Ovary (tissue), 9 donors: ENCODE data around the gene MCM6. TPM values are rescaled to one million over a fixed set of nuclear protein-coding genes. Genes with fewer than 3 reads are reported as not detected.

ENCODE experiments used
- DNase-seq, 5 donors: peaks; one replicate each; pipeline ENCODE4 v3.0.0-alpha.2; 2019 to 2020
- H3K27ac ChIP-seq, 2 donors: fragments of 200-600 bp; one replicate each; pipeline versions ENCODE4 v1.5.1 to v1.8.0; 2019 to 2022
- H3K27me3 ChIP-seq: fragments of 200-600 bp; one replicate; pipeline ENCODE4 v1.8.0; 2022
- H3K36me3 ChIP-seq: fragments of 200-600 bp; sonication (generic); one replicate; pipeline ENCODE4 v1.5.1; 2019
- H3K4me1 ChIP-seq: one replicate; pipeline ENCODE4 v1.8.1; 2013; ENCODE audit warnings: mild to moderate bottlenecking, moderate library complexity; ENCODE audit not compliant: insufficient read depth
- H3K4me3 ChIP-seq: fragments of 200-600 bp; sonication (generic); one replicate; pipeline ENCODE4 v1.5.1; 2017
- H3K9me3 ChIP-seq, 2 donors: fragments of 200-600 bp in 1 of 2; sonication (generic) in 1 of 2; one replicate each; pipeline versions ENCODE4 v1.5.1 to v1.8.1; 2013 to 2019; ENCODE audit warnings: mild to moderate bottlenecking in 1 of 2, moderate library complexity in 1 of 2
- CTCF ChIP-seq, 3 donors: fragments of 450-650 bp in 2 of 3; fragments of 200-600 bp in 1 of 3; IDR thresholded peaks; one replicate each; pipeline versions ENCODE4 v1.5.1 to v1.8.0; 2016 to 2022; ENCODE audit warnings: antibody characterized with exemption in 3 of 3, mild to moderate bottlenecking in 1 of 3
- EP300 ChIP-seq: sonication (generic); formaldehyde crosslinking; IDR thresholded peaks from one replicate; pipeline ENCODE4 v1.6.1; 2017; ENCODE audit warnings: antibody characterized with exemption
- POLR2A ChIP-seq: fragments of 450-650 bp; IDR thresholded peaks from one replicate; pipeline ENCODE4 v1.6.1; 2017; ENCODE audit warnings: antibody characterized with exemption, mild to moderate bottlenecking, moderate library complexity
- WGBS, 3 donors: extraction: QIAGEN DNeasy Blood & Tissue Kit in 1 of 3; methylation state at CpG; one replicate each; pipeline versions ENCODE4 v1.1.5 to v1.1.7; 2013 to 2017; 5-methylcytosine and 5-hydroxymethylcytosine counted together
- intact Hi-C, 4 donors: fragments of 100-400 bp; cut with DNase I; formaldehyde crosslinking; loops; one replicate each; pipeline versions ENCODE4 v1.11.0 to v1.15.1; 2022 to 2023
- polyA plus RNA-seq, 2 donors: library from polyadenylated mRNA; stranded (reverse); fragments of 200-250 nt in 1 of 2; fragments of 350-450 nt in 1 of 2; fragmentation: Illumina TruSeq in 1 of 2; extraction: RNeasy Lipid Tissue Mini Kit (QIAGEN cat#74804) in 1 of 2; gene quantifications; one replicate each; pipeline ENCODE4 v1.2.3, GENCODE V29; 2013 to 2014
- total RNA-seq, 7 donors: library from RNA; depleted of rRNA in 2 of 7; stranded (reverse); fragments of >200 nt in 2 of 7; fragmentation: NEBNext Ultra II Directional in 3 of 7; extraction: Animal tissue kit (Norgen Biotek cat#: 25700) in 3 of 7; gene quantifications; one replicate each; pipeline versions ENCODE4 v1.1.0 to v1.2.4, GENCODE V29; 2016 to 2023
- donor health status: DM: no; HTN: no; CAD: no; lungs with moderate emphysema.
- donor health status: DM: no; HTN: no; CAD: no.
- donor health status: Bipolar disorder and iron deficiency.
- donor health status: DM: yes; HTN: yes; CAD: no.
- donor health status: DM: no; HTN: no; CAD: no.
- donor health status: DM: yes; HTN: yes; CAD: no.

The MCM6 gene
- total and polyA plus RNA-seq, 9 donors = 7.2 to 20.1 (median 15.4) TPM

GRCh38 chr2:135800513-135801460 is 75.5 kb downstream of the MCM6 start:
- WGBS, 3 donors = 86 to 92% (median 87%) methylated on average over 9 of the region's 9 CpGs
- H3K4me3 ChIP-seq = no peak overlapping the region
- no peak overlapping the region for H3K27ac ChIP-seq
- no peak for TF ChIP-seq POLR2A
- no peak for TF ChIP-seq CTCF (IDR thresholded peaks at IDR 0.05)
- TF ChIP-seq EP300 = no peak
- no peaks in the 10 kb centered on the region for H3K36me3 ChIP-seq
- intact Hi-C loops = no loop called here
- no peaks in the 10 kb centered on the region for H3K27me3 ChIP-seq
- no peak for DNase-seq
- H3K4me1 ChIP-seq = no peaks in the 10 kb centered on the region
- H3K9me3 ChIP-seq = no peaks in the 10 kb centered on the region

- Histone ChIP-seq H3K4me3 (no peak overlapping the region), H3K9me3 (no peaks in the 10 kb centered on the region), H3K36me3 (no peaks in the 10 kb centered on the region), H3K27ac (no peak overlapping the region), H3K4me1 (no peaks in the 10 kb centered on the region), H3K27me3 (no peaks in the 10 kb centered on the region)
- no peak for DNase-seq
- intact Hi-C loops = no loop called here
- no peak for TF ChIP-seq POLR2A
- TF ChIP-seq CTCF (IDR thresholded peaks at IDR 0.05) = no peak
- TF ChIP-seq EP300 = no peak
- 30 to 60% (median 52%) methylated on average over 2 of the region's 2 CpGs for WGBS, 3 donors
These were observed 76.5 kb downstream of the MCM6 start for GRCh38 chr2:135799738-135800137.

GRCh38 chr2:135798762-135799161 is 77.5 kb downstream of the MCM6 start:
- no peaks in the 10 kb centered on the region for H3K4me1 ChIP-seq
- no peak for DNase-seq
- no peaks in the 10 kb centered on the region for H3K9me3 ChIP-seq
- no peak overlapping the region for H3K27ac ChIP-seq
- no peaks in the 10 kb centered on the region for H3K27me3 ChIP-seq
- H3K36me3 ChIP-seq = no peaks in the 10 kb centered on the region
- intact Hi-C loops = no loop called here
- 41 to 55% (median 44%) methylated on average over 4 of the region's 4 CpGs for WGBS, 3 donors
- H3K4me3 ChIP-seq = no peak overlapping the region
- TF ChIP-seq EP300 (no peak), CTCF (IDR thresholded peaks at IDR 0.05) (no peak), POLR2A (no peak)

GRCh38 chr2:135798275-135798705 is 78.0 kb downstream of the MCM6 start:
- Histone ChIP-seq H3K4me1 (no peaks in the 10 kb centered on the region), H3K36me3 (no peaks in the 10 kb centered on the region), H3K4me3 (no peak overlapping the region), H3K27me3 (no peaks in the 10 kb centered on the region), H3K27ac (no peak overlapping the region), H3K9me3 (no peaks in the 10 kb centered on the region)
- TF ChIP-seq POLR2A (no peak), CTCF (IDR thresholded peaks at IDR 0.05) (no peak), EP300 (no peak)
- 67 to 77% (median 74%) methylated on average over 5 of the region's 5 CpGs for WGBS, 3 donors
- intact Hi-C loops = no loop called here
- no peak for DNase-seq
